HK-2 (cell line): ENCODE results near the gene ITGB3.
"Not testable (repeated sequence)": the region's sequence is repeated elsewhere in the genome, so short reads cannot be mapped to it uniquely, and the experiment has no call there.

Experiments used
- DNase-seq: peaks from one replicate; pipeline ENCODE4 v3.0.0-alpha.2; 2018; ENCODE audit not compliant: unreplicated experiment

Gene ITGB3

DNA sequence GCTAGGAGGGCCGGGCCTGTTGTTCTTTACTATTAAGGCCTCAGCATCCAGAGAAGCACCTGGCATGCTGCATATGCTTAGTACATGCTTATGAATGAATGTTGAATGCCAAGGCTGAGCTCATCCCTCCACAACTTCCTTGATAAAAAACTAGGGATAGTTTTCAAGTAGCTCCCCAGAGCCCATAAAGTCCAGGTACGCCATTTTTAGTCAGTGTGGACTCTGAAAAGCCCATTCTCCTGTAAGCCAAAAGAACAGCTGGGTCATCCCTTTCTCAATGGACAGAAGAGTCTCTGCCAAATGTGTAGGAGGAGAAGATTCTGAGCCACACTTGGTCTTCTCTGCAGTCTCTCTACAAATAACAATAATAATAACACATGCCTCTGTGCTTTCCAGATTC is 8.9 kb upstream of the ITGB3 start:
- DNase-seq = no peak

DNA sequence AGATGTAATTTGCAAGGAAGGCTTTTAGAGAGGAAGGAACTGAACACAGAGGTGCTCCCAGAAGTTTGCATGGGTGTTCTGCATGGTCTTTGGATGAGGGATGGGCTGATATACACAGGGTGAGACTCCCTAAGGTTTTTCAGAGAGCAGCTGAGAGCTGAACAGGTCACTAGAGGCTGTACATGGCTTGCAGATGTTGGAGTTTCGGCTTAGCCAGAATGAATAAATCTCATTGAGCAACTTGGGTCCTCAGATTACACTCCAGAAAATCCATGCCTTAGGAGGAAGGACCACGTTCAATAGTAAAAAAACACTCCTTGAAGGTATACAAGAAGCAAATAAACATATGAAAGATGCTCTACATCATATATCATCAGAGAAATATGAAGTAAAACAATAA is 7.5 kb upstream of the ITGB3 start:
- no peak for DNase-seq

DNA sequence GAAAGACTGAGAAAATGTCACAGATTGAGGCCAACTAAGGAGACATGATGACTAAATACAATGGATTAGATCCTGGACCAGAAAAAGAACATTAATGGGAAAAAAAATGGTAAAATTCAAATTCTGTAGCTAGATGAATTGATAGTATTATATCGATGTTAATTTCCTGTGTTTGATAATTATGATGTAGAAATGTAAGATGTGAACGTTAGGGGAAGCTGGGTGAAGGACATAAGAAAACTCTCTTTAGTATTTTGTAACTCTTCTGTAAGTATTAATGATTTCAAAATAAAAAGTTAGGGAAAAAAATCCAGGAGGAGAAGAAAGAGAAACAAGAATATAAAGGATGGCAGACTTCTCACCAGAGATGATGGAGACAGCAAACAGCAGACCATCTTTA is 2.8 kb upstream of the ITGB3 start:
- no peak for DNase-seq

- DNase-seq = no peak
Measured at GRCh38 chr17:47251421-47251940, 2.1 kb upstream of the ITGB3 start.

GRCh38 chr17:47252209-47252608 is 1.4 kb upstream of the ITGB3 start:
- DNase-seq = no peak

DNA sequence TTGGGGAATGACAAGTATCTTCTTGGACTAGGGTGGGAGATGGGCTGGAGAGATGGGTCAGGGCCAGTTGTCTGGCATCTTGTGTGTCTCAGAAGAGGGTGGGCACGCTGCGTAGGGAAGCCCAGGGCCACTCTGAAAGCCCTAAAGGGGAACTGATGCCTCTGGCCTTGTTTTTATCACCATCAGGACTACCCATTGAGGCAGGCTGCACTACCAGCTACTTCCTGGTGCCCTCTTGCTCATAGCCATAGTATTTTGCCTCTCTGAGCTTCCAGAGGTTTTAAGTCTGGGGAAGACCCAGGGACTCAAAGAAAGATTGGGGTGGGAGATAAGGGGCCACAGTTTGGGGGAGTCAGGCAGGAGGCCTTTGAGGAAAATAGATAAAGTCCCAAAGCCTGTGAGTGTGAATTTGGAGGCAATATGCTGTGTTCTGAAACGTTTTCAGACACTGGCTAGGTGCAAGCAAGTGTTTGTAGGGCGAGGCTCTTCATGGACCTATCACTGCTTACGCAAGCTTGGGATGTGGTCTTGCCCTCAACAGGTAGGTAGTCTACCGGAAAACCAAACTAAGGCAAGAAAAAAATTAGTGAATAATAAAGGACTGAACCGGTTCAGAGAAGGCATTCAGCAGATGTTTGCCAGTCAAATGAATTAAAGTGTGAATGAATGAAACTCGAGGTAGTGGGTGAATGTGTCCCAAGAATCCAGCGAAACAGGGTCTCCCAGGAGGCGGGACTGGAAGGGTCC is 688 bp upstream of the ITGB3 start:
- no peak for DNase-seq

- DNase-seq = no peak
Measured at GRCh38 chr17:47254403-47254943, 846 bp downstream of the ITGB3 start.

GRCh38 chr17:47257651-47258339 is 4.2 kb downstream of the ITGB3 start:
- DNase-seq = peak; percentile 79

DNA sequence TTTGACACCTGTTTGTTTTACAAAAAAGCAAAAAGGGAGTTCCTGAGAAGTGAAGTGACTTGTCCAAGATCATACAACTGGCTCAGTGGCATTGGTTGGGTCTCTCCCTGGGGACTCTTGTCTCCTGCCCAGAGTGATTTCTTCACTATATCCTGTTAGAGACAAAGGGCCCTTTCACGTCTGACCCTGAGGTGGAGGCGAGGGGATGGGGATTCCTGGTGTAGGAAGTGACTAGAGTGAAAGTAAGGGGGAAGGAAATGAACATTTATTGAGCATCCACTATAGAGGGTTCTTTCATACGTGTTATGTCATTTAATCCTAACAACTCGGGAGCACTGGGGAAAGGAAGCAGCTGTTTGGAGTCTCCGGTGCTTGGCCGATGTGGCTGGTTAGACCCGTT is 9.0 kb downstream of the ITGB3 start:
- no peak for DNase-seq

DNA sequence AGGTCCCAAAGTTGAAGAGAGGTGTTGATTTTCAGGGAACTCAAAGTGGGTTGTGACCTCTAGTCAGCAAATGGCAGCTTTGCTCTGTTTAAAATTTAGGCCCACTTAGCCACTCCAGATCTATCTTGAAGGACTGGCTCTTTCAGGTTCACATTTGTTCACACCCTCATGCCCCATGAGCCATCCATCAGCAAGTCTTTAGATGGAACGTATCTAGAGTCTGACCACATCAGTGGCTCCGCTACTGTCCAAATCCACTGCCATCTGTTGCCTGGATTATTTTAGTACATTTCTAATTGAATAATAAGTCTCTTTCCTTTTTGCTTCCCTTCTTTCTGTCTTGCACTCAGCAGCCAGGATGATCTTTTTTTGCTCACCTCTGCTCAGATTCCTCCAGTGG is 10.5 kb downstream of the ITGB3 start:
- no peak for DNase-seq

GRCh38 chr17:47265983-47266541 is 12.4 kb downstream of the ITGB3 start:
- DNase-seq = no peak

DNA sequence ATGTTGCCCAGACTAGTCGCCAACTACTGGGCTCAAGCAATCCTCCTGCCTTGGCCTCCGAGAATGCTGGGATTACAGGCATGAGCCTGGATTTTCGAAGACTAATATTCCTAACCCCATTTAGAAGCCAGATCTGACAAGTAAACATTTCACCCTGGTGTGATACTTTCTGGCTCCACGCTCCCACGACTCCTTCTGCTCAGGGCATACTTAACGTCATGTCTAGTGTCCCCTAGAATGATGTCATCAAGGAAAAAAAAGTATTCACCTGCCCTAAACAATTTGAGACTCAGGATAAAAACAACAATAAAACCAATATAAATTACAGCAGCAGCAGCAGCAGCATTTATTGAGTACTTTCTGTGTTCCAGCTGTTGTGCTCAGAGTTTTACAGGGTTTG is 13.2 kb downstream of the ITGB3 start:
- DNase-seq = no peak

GRCh38 chr17:47267354-47267828 is 13.8 kb downstream of the ITGB3 start:
- DNase-seq = peak; percentile 78

DNA sequence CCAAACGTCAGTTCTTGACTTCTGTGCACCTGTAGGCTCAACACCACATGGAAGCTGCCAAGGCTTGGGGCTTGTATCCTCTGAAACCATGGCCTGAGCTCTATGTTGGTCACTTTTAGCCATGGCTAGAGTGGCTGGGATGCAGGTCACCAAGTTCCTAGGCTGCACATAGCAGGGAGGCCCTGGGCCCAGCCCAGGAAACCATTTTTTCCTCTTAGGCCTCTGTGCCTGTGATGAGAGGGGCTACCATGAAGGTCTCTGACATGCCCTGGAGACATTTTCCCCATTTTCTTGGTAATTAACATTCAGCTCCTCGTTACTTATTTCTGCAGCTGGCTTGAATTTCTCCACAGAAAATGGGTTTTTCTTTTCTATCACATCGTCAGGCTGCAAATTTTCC is 15.3 kb downstream of the ITGB3 start:
- DNase-seq = not testable (repeated sequence)

DNA sequence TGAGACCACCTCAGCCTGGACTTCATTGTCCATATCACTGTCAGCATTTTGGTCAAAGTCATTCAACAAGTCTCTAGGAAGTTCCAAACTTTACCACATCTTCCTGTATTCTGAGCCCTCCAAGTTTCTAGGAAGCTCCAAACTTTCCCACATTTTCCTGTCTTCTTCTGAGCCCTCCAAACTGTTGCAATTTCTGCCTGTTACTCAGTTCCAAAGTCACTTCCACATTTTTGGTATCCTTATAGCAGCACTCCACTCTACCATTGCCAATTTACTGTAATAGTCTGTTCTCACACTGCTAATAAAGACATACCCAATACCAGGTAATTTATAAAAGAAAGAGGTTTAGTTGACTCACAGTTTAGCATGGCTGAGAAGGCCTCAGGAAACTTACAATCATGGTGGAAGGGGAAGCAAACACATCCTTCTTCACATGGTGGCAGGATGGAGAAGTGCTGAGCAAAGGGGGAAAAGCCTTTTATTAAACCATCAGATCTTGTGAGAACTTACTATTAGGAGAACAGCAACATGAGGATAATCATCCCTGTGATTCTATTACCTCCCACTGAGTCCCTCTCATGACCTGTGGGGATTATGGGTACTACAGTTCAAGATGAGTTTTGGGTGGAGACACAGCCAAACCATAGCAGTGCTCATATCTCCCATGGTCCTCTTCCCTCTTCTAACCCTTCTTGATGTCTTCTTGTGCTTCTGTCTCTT is 16.1 kb downstream of the ITGB3 start:
- DNase-seq = not testable (repeated sequence)

DNA sequence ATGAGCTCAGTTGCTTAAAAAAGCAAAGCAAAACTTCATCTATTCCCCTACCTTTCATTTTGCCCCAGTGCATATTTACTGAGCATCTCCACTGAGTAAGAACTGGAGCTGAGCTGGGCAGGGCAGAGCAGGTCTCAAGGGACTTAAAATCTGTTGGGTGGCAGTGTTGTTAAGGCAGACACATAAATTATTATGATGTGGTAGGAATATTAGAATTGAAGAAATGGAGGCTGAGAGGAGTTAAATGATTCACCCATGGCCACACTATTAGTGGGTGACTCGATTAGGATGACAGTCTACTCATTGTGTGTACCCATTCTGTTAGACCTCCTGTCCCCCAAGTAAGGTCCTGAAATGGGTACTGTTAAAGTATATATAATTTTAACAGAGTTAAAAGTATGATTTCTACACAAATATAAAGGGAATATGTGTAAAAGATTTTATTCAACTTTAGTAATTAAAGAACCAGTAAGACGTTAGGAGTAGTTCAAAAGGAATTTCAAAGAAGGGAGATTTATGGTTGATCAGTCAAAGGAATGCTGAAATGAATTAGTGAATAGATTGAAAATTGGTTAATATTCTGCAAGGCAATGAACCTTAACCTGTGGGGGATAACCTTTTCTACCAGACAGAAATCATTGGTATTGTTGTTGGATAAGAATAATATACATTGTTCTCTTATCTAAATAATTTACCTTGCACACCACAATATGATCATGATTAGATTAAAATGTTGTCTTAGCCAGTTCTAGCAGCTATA is 17.5 kb downstream of the ITGB3 start:
- DNase-seq = no peak

- DNase-seq = no peak
Measured at GRCh38 chr17:47272491-47272890, 18.9 kb downstream of the ITGB3 start.

DNA sequence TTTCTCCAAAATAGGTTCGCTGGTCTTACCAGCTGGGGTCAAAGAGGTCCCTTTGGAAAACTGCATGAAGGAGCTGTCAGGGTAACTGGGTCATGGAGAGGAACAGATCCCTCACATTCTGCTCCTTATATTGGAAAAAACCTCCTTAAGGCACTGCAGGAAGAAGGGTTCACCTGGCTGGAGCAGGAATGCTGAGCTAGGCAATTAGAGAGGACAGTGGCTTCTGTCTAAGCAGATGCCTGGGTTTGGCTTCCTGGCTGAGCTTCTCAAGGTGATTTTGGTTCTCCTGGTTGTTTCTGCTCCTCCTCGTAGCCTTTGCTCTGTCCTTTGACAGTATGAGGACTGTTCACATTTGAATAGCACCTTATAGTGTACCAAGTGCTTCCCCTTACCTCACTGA is 19.6 kb downstream of the ITGB3 start:
- no peak for DNase-seq

- DNase-seq = no peak
Measured at GRCh38 chr17:47274319-47275069, 20.9 kb downstream of the ITGB3 start.

- DNase-seq = peak; percentile 64
Measured at GRCh38 chr17:47275245-47275984, 21.8 kb downstream of the ITGB3 start.
